HG03442 (cell line): ENCODE data around the gene STK38L.

Experiments
- ATAC-seq: cut with Tn5 transposase; IDR thresholded peaks from one replicate; pipeline ENCODE4 v1.9.1; 2021; ENCODE audit warnings: mild to moderate bottlenecking, moderate library complexity; ENCODE audit not compliant: unreplicated experiment

Gene STK38L

DNA sequence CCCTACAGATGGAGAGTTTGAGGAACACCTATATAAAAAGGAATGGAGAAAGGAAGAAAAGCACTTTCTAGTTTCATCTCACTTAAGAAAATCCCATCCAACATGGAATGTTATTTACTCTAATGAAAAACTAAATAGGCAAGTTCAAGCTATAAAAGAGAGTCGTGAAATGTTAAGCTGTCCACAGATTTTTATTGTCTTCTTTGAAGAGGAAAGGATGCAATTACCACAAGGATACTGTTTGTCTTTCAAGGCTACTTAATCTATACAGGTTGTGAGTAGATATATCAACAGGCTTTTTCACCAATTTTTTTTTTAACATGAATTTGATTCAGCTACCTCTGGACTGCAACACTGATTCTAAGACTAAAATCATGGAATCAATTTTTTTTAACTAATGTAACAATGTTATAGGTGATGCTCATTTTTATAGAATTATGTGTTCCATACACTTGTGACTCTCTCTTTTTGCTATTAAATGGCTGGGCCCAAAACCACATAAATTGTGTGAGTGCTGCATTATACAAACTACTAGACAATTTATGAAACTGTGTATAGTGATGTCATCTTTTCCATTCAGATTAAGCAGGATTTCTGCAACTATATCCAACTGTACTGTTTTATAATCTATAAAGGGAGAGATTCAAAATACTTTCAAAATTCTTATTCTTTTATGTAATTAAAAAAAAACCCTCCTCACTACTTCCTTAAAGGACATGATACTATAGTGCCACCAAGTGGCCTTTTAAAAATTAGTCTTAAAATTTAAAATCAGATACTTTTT lies 61.8 kb downstream of the STK38L start:
- no peak for ATAC-seq

GRCh38 chr12:27309293-27309994 lies 65.4 kb downstream of the STK38L start:
- peak; percentile 47 for ATAC-seq

GRCh38 chr12:27309995-27310315 lies 65.9 kb downstream of the STK38L start:
- no peak for ATAC-seq

DNA sequence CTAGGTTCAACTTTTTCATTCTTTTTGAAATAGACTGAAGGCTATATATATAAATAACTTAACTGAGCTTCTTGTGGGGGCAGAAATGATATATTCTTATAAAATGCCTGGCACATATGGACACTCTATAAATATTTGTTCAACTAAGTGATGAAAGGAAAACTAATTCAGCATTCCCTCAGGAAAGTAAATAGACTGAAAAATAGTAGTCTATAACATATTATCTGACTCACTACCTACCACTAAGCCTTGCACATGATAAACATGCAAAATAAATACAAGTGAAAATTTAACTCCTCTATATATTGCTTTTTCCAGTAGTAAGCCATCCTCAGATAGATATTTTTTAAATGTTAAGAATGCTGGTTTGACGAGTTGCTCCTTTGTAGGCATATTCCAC lies 72.9 kb downstream of the STK38L start:
- ATAC-seq = no peak

- no peak for ATAC-seq
Observed at GRCh38 chr12:27319409-27319808, 75.3 kb downstream of the STK38L start.

DNA sequence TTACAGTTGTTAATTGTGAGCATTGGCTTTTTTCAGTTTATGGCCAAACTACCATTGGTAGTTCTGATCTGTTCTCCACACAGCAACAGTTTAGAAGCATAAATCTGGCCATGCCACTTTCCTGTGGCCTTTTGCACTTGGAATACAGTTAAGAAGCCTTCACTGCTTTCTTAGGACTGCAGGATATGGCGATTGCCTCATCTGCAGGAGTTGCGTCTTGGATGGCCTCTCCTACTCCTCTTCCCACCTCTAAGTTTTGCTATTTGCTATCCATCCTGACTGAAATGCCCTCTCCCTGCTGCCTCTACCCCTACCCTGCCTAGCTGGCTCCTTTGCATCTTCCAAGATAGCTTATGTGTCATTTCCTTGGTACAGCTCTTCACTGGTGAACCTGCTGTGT lies 75.8 kb downstream of the STK38L start:
- ATAC-seq = no peak

- no peak for ATAC-seq
Observed at GRCh38 chr12:27324530-27324929, 80.4 kb downstream of the STK38L start.

DNA sequence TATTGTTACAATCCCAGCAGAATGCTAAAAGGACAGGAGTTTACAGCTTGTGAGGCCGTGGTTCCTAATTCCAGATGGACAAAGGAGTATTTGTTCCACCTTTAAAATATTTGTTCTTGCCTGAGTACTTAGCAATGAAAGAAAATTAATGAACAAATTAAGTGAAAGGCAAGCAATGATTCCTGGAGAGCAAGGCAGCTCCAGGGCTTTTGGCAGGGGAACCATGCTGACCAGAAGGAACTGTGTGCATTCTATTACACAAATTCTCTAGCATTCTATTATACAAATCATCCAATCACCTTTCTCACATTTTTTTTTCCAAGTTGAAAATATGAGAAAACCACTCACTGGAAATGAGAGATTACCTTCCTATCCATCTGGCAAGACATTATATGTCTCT lies 86.8 kb downstream of the STK38L start:
- ATAC-seq = no peak

GRCh38 chr12:27331291-27331926 lies 87.3 kb downstream of the STK38L start:
- peak; percentile 47 for ATAC-seq

DNA sequence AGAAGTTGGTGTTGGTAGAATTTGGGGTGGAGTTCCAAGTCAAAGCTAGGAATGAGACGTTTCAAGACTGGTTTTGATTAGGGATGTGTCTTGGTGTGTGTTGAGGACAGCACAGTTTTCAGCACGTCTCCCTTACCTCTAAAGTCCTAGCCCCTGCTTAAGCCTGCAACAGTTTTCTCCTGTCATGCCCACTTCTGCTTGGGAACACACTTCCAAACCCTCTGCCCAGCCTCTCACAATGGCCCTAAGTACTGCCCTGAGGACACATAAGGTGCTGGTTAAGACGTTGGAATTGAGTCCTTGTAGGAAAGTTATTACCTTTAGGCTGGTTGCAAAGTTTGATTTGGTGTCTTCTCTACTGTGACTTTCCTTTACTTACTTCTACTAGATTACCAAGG lies 87.8 kb downstream of the STK38L start:
- no peak for ATAC-seq

- no peak for ATAC-seq
Observed at GRCh38 chr12:27332407-27332713, 88.3 kb downstream of the STK38L start.

DNA sequence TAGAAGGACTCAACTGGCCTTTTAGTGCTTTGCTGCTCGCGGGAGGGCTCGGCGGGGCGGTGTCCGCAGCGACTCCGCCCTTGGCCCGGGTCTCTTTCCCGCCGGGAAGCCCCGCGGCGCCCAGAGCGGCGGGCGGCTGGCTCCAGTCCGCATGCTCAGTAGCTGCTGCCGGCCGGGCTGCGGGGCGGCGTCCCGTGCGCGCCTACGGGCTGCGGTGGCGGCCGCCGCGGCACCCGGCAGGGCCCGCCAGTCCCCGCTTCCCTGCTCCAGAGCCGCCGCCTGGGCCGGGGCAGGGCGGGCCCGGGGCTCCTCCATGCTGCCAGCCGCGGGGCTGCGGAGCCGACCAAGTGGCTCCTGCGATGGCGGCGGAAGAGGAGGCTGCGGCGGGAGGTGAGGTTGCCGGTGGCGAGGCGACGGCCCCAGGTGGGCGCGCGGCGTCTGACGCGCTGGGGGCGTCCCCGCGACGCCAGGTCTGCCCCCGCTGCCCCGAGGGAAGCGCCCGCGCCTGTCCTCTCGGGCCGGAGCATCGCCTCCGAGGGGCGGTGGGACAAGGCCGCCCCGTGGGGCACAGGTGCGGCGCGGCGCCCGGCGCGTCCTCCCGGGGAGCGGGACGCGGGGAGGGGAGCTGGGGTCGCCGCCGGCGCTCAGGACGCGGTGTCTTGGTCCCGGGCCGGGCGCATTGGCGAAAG lies 88.8 kb downstream of the STK38L start, which contains the start of gene BMAL2:
BMAL2 (plus strand) TSS at position 123 of the 689 bp plus-strand sequence; CDS start at position 360, 237 bp downstream.
- ATAC-seq = peak; percentile 34

GRCh38 chr12:27333403-27334009 lies 89.4 kb downstream of the STK38L start:
- ATAC-seq = peak; percentile 19

DNA sequence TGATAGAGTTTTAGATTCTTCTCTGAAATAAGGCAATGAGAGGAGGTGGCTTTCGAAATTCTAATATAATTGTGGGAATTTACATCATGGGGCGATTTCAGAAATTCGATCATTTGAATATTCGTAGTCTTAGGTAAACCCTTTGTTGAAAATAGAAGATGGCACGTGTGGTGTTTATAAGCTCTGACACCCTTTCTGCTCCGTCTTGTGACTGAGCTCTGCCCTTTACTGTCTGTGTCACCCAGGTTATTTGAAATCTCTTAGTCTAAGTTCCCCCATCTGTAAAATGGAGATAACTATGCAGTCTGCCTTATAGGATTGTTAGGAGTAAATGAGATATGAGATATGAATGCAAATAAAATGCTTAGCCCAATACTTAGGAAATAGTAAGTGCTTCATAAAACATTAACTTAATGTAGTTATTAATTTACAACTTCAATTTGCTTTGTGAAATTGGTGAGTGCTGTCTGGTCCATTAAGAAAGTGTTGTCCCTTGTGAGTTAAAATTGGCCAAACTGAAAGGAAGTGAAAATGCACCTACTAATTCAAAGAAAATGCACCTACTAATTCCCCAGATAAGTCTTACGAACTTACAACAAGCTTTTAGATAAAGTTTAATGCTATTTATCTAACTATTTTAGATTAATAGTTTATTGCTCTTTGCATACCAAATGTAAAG lies 90.1 kb downstream of the STK38L start:
- no peak for ATAC-seq

- ATAC-seq = no peak
Observed at GRCh38 chr12:27334721-27335082, 90.6 kb downstream of the STK38L start.

GRCh38 chr12:27335364-27336281 lies 91.5 kb downstream of the STK38L start:
- ATAC-seq = no peak

- no peak for ATAC-seq
Observed at GRCh38 chr12:27336282-27336653, 92.2 kb downstream of the STK38L start.

- ATAC-seq = no peak
Observed at GRCh38 chr12:27337376-27337775, 93.3 kb downstream of the STK38L start.

- no peak for ATAC-seq
Observed at GRCh38 chr12:27338473-27338872, 94.4 kb downstream of the STK38L start.

DNA sequence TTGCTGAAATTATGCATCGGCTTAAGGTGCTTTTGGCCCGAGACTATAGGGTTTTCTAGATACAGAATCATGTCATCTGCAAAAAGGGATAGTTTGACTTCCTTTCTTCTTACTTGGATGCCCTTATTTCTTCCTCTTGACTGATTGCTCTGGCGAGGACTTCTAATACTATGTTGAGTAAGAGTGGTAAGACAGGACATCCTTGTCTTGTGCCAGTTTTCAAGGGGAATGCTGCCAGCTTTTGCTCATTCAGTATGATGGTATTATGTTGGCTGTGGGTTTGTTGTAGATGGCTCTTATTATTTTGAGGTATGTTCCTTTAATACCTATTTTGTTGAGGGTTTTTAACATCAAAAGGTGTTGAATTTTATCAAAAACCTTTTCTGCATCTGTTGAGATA lies 96.9 kb downstream of the STK38L start:
- no peak for ATAC-seq
